Measurements from ENCODE around the gene GIMAP5.

Gene GIMAP5

GRCh38 chr7:150722431-150722931 lies 14.7 kb upstream of the GIMAP5 start:
- peaks cover 15% of the 10 kb centered on the region for H3K27me3 ChIP-seq
- DNase-seq = no peak
- no peaks in the 10 kb centered on the region for H3K36me3 ChIP-seq
- H3K9me3 ChIP-seq = no peaks in the 10 kb centered on the region
- H3K4me3 ChIP-seq (ENCODE audit: low read depth, low read length) = no peak overlapping the region
- no peaks in the 10 kb centered on the region for H3K4me1 ChIP-seq
- no peak for TF ChIP-seq CTCF (IDR thresholded peaks at IDR 0.05; ENCODE audit: low read depth, low read length)

- peaks cover 15% of the 10 kb centered on the region for H3K27me3 ChIP-seq
- no peak for DNase-seq
- H3K4me3 ChIP-seq (ENCODE audit: low read depth, low read length) = no peak overlapping the region
- H3K9me3 ChIP-seq = no peaks in the 10 kb centered on the region
- H3K36me3 ChIP-seq = no peaks in the 10 kb centered on the region
- no peaks in the 10 kb centered on the region for H3K4me1 ChIP-seq
- no peak for TF ChIP-seq CTCF (IDR thresholded peaks at IDR 0.05; ENCODE audit: low read depth, low read length)
Observed at GRCh38 chr7:150723467-150723866, 13.8 kb upstream of the GIMAP5 start.

- peaks cover 7% of the 10 kb centered on the region for H3K27me3 ChIP-seq
- H3K4me3 ChIP-seq (ENCODE audit: low read depth, low read length) = no peak overlapping the region
- no peaks in the 10 kb centered on the region for H3K36me3 ChIP-seq
- H3K4me1 ChIP-seq = no peaks in the 10 kb centered on the region
- no peaks in the 10 kb centered on the region for H3K9me3 ChIP-seq
- TF ChIP-seq CTCF (IDR thresholded peaks at IDR 0.05; ENCODE audit: low read depth, low read length) = no peak
- no peak for DNase-seq
Observed at GRCh38 chr7:150727381-150727780, 9.8 kb upstream of the GIMAP5 start.

- Histone ChIP-seq H3K36me3 (no peaks in the 10 kb centered on the region), H3K9me3 (no peaks in the 10 kb centered on the region), H3K4me1 (no peaks in the 10 kb centered on the region), H3K27me3 (peaks cover 3% of the 10 kb centered on the region; the same call in 1 of the 2 replicates), H3K4me3 (ENCODE audit: low read depth, low read length) (no peak overlapping the region)
- TF ChIP-seq CTCF (IDR thresholded peaks at IDR 0.05; ENCODE audit: low read depth, low read length) = no peak
- no peak for DNase-seq
Observed at GRCh38 chr7:150728011-150728410, 9.2 kb upstream of the GIMAP5 start.

- no peak for DNase-seq
- Histone ChIP-seq H3K4me3 (ENCODE audit: low read depth, low read length) (no peak overlapping the region), H3K36me3 (no peaks in the 10 kb centered on the region), H3K4me1 (no peaks in the 10 kb centered on the region), H3K27me3 (peaks cover 3% of the 10 kb centered on the region; the same call in 1 of the 2 replicates), H3K9me3 (no peaks in the 10 kb centered on the region)
- no peak for TF ChIP-seq CTCF (IDR thresholded peaks at IDR 0.05; ENCODE audit: low read depth, low read length)
Observed at GRCh38 chr7:150728609-150729008, 8.6 kb upstream of the GIMAP5 start.

GRCh38 chr7:150731916-150732315 lies 5.3 kb upstream of the GIMAP5 start:
- Histone ChIP-seq H3K27me3 (peaks cover 19% of the 10 kb centered on the region), H3K4me3 (ENCODE audit: low read depth, low read length) (no peak overlapping the region), H3K4me1 (no peaks in the 10 kb centered on the region), H3K9me3 (no peaks in the 10 kb centered on the region), H3K36me3 (no peaks in the 10 kb centered on the region)
- TF ChIP-seq CTCF (IDR thresholded peaks at IDR 0.05; ENCODE audit: low read depth, low read length) = no peak
- DNase-seq = no peak
